H1 (cell line): ENCODE results near the gene RASL10A. TPM values are rescaled to one million over a fixed set of nuclear protein-coding genes. Genes with fewer than 3 reads are reported as not detected.

Experiments used
- CTCF ChIA-PET: fragments of 300-600 bp; sonication (Branson Sonifier 250); formaldehyde crosslinking; loops from one replicate; lab custom pipeline; 2021; ENCODE audit not compliant: partially characterized antibody; lab: Charles Lee
- POLR2A ChIA-PET: fragments of 300-600 bp; sonication (Branson Sonifier 250); formaldehyde crosslinking; loops from one replicate; lab custom pipeline; 2021; ENCODE audit warnings: inconsistent platforms; ENCODE audit not compliant: partially characterized antibody; lab: Charles Lee
- DNase-seq, 2 experiments: peaks; one replicate each; pipeline versions ENCODE4 v3.0.0 to v3.0.0-alpha.2; 2010 to 2022; ENCODE audit warnings: low spot score in 2 of 2, low read depth in 1 of 2, mixed read lengths in 1 of 2
- FAIRE-seq: peaks from 2 replicates; lab custom pipeline; 2011; peaks lifted over from hg19 to GRCh38; lab: Jason Lieb, UNC
- H2AFZ ChIP-seq: 2 replicates; pipeline ENCODE4 v1.8.1; 2012; ENCODE audit warnings: low read length, inconsistent platforms
- H2AK5ac ChIP-seq: 2 replicates; pipeline ENCODE4 v1.6.1; 2013; ENCODE audit warnings: low read depth, low read length
- H2BK120ac ChIP-seq: replicated peaks from 2 replicates; pipeline ENCODE3; 2013; ENCODE audit warnings: low read depth, low read length, inconsistent platforms
- H2BK12ac ChIP-seq: 2 replicates; pipeline ENCODE4 v1.6.1; 2013; ENCODE audit warnings: low read depth, low read length
- H2BK15ac ChIP-seq: 2 replicates; pipeline ENCODE4 v1.6.1; 2013; ENCODE audit warnings: low read length
- H2BK20ac ChIP-seq: 2 replicates; pipeline ENCODE4 v1.6.1; 2013; ENCODE audit warnings: low read length
- H2BK5ac ChIP-seq: 2 replicates; pipeline ENCODE4 v1.6.1; 2013; ENCODE audit warnings: low read depth, low read length
- H3K14ac ChIP-seq: 2 replicates; pipeline ENCODE4 v1.6.1; 2013; ENCODE audit warnings: inconsistent platforms; ENCODE audit not compliant: insufficient read length
- H3K18ac ChIP-seq: 2 replicates; pipeline ENCODE4 v1.6.1; 2013; ENCODE audit warnings: low read length; ENCODE audit errors: extremely low read depth
- H3K23ac ChIP-seq: 2 replicates; pipeline ENCODE4 v1.6.1; 2013; ENCODE audit warnings: inconsistent platforms; ENCODE audit not compliant: insufficient read length
- H3K23me2 ChIP-seq: 2 replicates; pipeline ENCODE4 v1.6.1; 2013; ENCODE audit warnings: low read depth, low read length
- H3K27ac ChIP-seq: 2 replicates; pipeline ENCODE4 v1.6.1; 2011; ENCODE audit warnings: low read depth, low read length, inconsistent platforms
- H3K27me3 ChIP-seq, 4 experiments: replicated peaks in 1 of 4; 1 replicate in 1 of 4; 2 replicates in 3 of 4; pipeline versions ENCODE4 v1.6.1 to v1.8.1; 2011 to 2013; ENCODE audit warnings: low read length in 3 of 4, mild to moderate bottlenecking in 3 of 4, inconsistent platforms in 2 of 4, mixed read lengths in 2 of 4, moderate library complexity in 1 of 4; ENCODE audit not compliant: control insufficient read depth in 3 of 4, insufficient read depth in 3 of 4; ENCODE audit errors: extremely low read depth in 1 of 4
- H3K36me3 ChIP-seq, 4 experiments: 2 replicates each; pipeline versions ENCODE4 v1.6.1 to v1.8.1; 2011 to 2013; ENCODE audit warnings: mild to moderate bottlenecking in 4 of 4, low read length in 3 of 4, moderate library complexity in 2 of 4, control low read depth in 1 of 4, inconsistent platforms in 1 of 4; ENCODE audit not compliant: insufficient read depth in 4 of 4, control insufficient read depth in 2 of 4
- H3K4ac ChIP-seq: replicated peaks from 2 replicates; pipeline ENCODE3; 2013; ENCODE audit warnings: low read length, low read depth, mixed read lengths, inconsistent platforms; ENCODE audit not compliant: insufficient read length
- H3K4me1 ChIP-seq, 4 experiments: replicated peaks in 1 of 4; 1 replicate in 1 of 4; 2 replicates in 3 of 4; pipeline versions ENCODE4 v1.6.1 to v1.8.1; 2011 to 2013; ENCODE audit warnings: low read length in 3 of 4, inconsistent platforms in 2 of 4, mixed read lengths in 1 of 4; ENCODE audit not compliant: insufficient read depth in 4 of 4, control insufficient read depth in 3 of 4
- H3K4me2 ChIP-seq, 2 experiments: 2 replicates each; pipeline versions ENCODE4 v1.6.1 to v1.8.1; 2011 to 2013; ENCODE audit warnings: low read depth in 2 of 2, low read length in 2 of 2, control low read depth in 1 of 2, inconsistent platforms in 1 of 2, mild to moderate bottlenecking in 1 of 2; ENCODE audit not compliant: insufficient read depth in 1 of 2
- H3K4me3 ChIP-seq, 4 experiments: fragments of 200-600, 300-600 bp in 1 of 4; sonication (generic), shearing (Covaris generic), sonication (Bioruptor Twin) in 1 of 4; 2 replicates each; pipeline versions ENCODE4 v1.5.1 to v1.8.1; 2011 to 2016; ENCODE audit warnings: low read length in 4 of 4, low read depth in 3 of 4, control low read depth in 2 of 4, inconsistent platforms in 2 of 4, mild to moderate bottlenecking in 2 of 4, mixed read lengths in 1 of 4, moderate library complexity in 1 of 4; ENCODE audit not compliant: insufficient read depth in 2 of 4; ENCODE audit errors: extremely low read depth in 1 of 4
- H3K56ac ChIP-seq: replicated peaks from 2 replicates; pipeline ENCODE3; 2013; ENCODE audit warnings: low read depth, mild to moderate bottlenecking, mixed read lengths, low read length, inconsistent platforms; ENCODE audit not compliant: insufficient read length
- H3K79me1 ChIP-seq: 2 replicates; pipeline ENCODE4 v1.6.1; 2013; ENCODE audit warnings: low read depth, low read length, control low read depth
- H3K79me2 ChIP-seq, 2 experiments: 2 replicates each; pipeline versions ENCODE4 v1.6.1 to v1.8.1; 2012 to 2013; ENCODE audit warnings: low read length in 2 of 2, mild to moderate bottlenecking in 2 of 2, inconsistent platforms in 1 of 2; ENCODE audit not compliant: insufficient read depth in 2 of 2, control insufficient read depth in 1 of 2
- H3K9ac ChIP-seq, 4 experiments: replicated peaks in 1 of 4; 1 replicate in 1 of 4; 2 replicates in 3 of 4; pipeline versions ENCODE4 v1.6.1 to v1.8.1; 2011 to 2013; ENCODE audit warnings: low read depth in 3 of 4, low read length in 3 of 4, control low read depth in 2 of 4, mild to moderate bottlenecking in 2 of 4, moderate library complexity in 2 of 4, inconsistent platforms in 1 of 4; ENCODE audit errors: extremely low read depth in 1 of 4
- H3K9me3 ChIP-seq, 2 experiments: 2 replicates each; pipeline versions ENCODE4 v1.6.1 to v1.8.1; 2012 to 2013; ENCODE audit warnings: mild to moderate bottlenecking in 2 of 2, moderate library complexity in 2 of 2, control low read depth in 1 of 2, inconsistent platforms in 1 of 2, low read depth in 1 of 2, low read length in 1 of 2, mixed read lengths in 1 of 2; ENCODE audit not compliant: insufficient read depth in 2 of 2
- H4K20me1 ChIP-seq, 2 experiments: replicated peaks in 1 of 2; 2 replicates each; pipeline versions ENCODE3 to v1.8.1; 2011 to 2013; ENCODE audit warnings: inconsistent platforms in 2 of 2, low read length in 2 of 2, mild to moderate bottlenecking in 1 of 2; ENCODE audit not compliant: insufficient read depth in 2 of 2, control insufficient read depth in 1 of 2
- H4K5ac ChIP-seq: 2 replicates; pipeline ENCODE4 v1.6.1; 2013; ENCODE audit warnings: low read length, low read depth, mixed read lengths, inconsistent platforms; ENCODE audit not compliant: insufficient read length
- H4K8ac ChIP-seq: 2 replicates; pipeline ENCODE4 v1.8.0; 2013; ENCODE audit warnings: mild to moderate bottlenecking, moderate library complexity, low read length, inconsistent platforms; ENCODE audit not compliant: insufficient read depth; ENCODE audit errors: extremely low read depth
- H4K91ac ChIP-seq: replicated peaks from 2 replicates; pipeline ENCODE3; 2013; ENCODE audit warnings: low read length, mixed read lengths, inconsistent platforms; ENCODE audit not compliant: insufficient read length
- ATF2 ChIP-seq: IDR thresholded peaks from 2 replicates; pipeline ENCODE4 v1.6.1; 2012; ENCODE audit warnings: low read length, inconsistent platforms
- GTF2F1 ChIP-seq: IDR thresholded peaks from 2 replicates; pipeline ENCODE4 v1.6.1; 2012; ENCODE audit warnings: low read depth, low read length, improper control_type of control experiment, borderline replicate concordance
- JUND ChIP-seq: IDR thresholded peaks from 2 replicates; pipeline ENCODE4 v1.6.1; 2011; ENCODE audit warnings: mild to moderate bottlenecking, improper control_type of control experiment, low read length
- KDM5A ChIP-seq: fragments of 200-600 bp; IDR thresholded peaks from 2 replicates; pipeline ENCODE4 v1.7.1; 2012; ENCODE audit warnings: mild to moderate bottlenecking, low read length, inconsistent platforms, mixed read lengths
- POLR2A ChIP-seq, 2 experiments: IDR thresholded peaks; 1 replicate in 1 of 2; 2 replicates in 1 of 2; pipeline ENCODE4 v1.6.1; 2011; ENCODE audit warnings: low read depth in 2 of 2, low read length in 2 of 2, mild to moderate bottlenecking in 2 of 2; ENCODE audit errors: control extremely low read depth in 1 of 2
- POU5F1 ChIP-seq: IDR thresholded peaks from 2 replicates; pipeline ENCODE4 v1.6.1; 2011; ENCODE audit warnings: low read depth, mild to moderate bottlenecking, low read length, moderate library complexity
- RNF2 ChIP-seq: fragments of 200-900, 300-1000 bp; sonication (generic); IDR thresholded peaks from 2 replicates; pipeline ENCODE4 v1.7.1; 2016; ENCODE audit warnings: borderline replicate concordance, low read depth, mild to moderate bottlenecking, antibody characterized with exemption, low read length; ENCODE audit not compliant: poor library complexity, severe bottlenecking; ENCODE audit errors: missing control alignments
- SIX5 ChIP-seq: IDR thresholded peaks from 2 replicates; pipeline ENCODE4 v1.6.1; 2011; ENCODE audit warnings: mild to moderate bottlenecking, low read depth, low read length
- SP1 ChIP-seq: IDR thresholded peaks from 2 replicates; pipeline ENCODE4 v1.6.1; 2011; ENCODE audit warnings: low read depth, low read length
- SUZ12 ChIP-seq: fragments of 200-600 bp; sonication (generic); IDR thresholded peaks from 2 replicates; pipeline ENCODE4 v1.6.1; 2012; ENCODE audit warnings: mild to moderate bottlenecking, inconsistent platforms, low read length, moderate library complexity, mixed read lengths
- TCF12 ChIP-seq: IDR thresholded peaks from 2 replicates; pipeline ENCODE4 v1.6.1; 2011; ENCODE audit warnings: low read depth, mild to moderate bottlenecking, low read length
- WGBS, 2 experiments: shearing (Covaris generic) in 1 of 2; methylation state at CpG; one replicate each; pipeline versions ENCODE4 v1.1.6 to v1.1.7; 2013 to 2015; ENCODE audit warnings: low lambda C conversion rate in 2 of 2, mixed read lengths in 2 of 2, inconsistent platforms in 1 of 2, low coverage in 1 of 2, missing lambda C conversion rate in 1 of 2; ENCODE audit not compliant: insufficient replicate concordance in 2 of 2, insufficient coverage in 1 of 2, insufficient read length in 1 of 2; ENCODE audit errors: extremely low coverage in 1 of 2, missing lambda C conversion rate in 1 of 2; 5-methylcytosine and 5-hydroxymethylcytosine counted together
- polyA plus RNA-seq, 7 experiments: library from polyadenylated mRNA; depleted of rRNA in 3 of 7; stranded (reverse) in 5 of 7; unstranded in 2 of 7; fragments of >200 nt in 5 of 7; fragments of 200-250 nt in 2 of 7; gene quantifications; 1 replicate in 5 of 7; 2 replicates in 1 of 7; 4 replicates in 1 of 7; pipeline versions ENCODE4 v1.2.1 to v1.2.3, GENCODE V29; 2011 to 2013; ENCODE audit warnings: missing spikeins in 2 of 7, mixed read lengths in 2 of 7
- total RNA-seq: library from RNA; stranded (reverse); fragmentation: NEBNext Ultra II Directional; extraction: Animal tissue kit (Norgen Biotek cat#: 25700); gene quantifications from 2 replicates; pipeline ENCODE4 v1.2.1, GENCODE V29; 2021

RASL10A gene
- total and polyA plus RNA-seq, 2 of the 8 experiments (the other 6 are each of a cell fraction or from before 2014, with no cell fraction given): 1.1 to 1.5 TPM

DNA sequence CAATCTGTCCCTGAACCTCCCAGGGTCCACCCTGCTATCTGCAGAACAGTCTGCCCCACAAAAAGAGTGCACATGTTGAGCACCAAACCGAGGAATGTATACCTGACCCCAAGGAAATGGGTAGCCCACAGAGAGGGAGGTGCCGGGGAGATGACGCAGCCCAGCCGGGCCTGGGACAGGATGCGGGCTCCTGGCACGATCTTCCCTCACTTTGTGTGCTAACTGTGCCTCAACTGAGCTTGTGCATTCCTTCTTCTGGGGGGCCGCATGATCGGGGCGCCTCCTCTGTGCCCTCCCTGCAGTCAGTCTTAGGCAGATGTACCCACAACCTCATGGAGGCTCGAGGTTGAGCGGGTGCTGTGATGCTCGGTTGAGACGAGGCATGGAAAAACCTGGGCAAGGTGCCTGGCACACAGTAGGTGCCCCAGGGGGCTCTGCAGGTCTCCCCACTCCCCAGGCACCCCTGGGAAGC is 6.7 kb downstream of the RASL10A start:
- FAIRE-seq: no peak
- no peak overlapping the region for H2BK20ac ChIP-seq
- peak overlapping the region; percentile 75; the same call in 1 of the 2 replicates for H2AK5ac ChIP-seq
- no peak overlapping the region for H3K9ac ChIP-seq
- ChIA-PET POLR2A (interaction anchor here (0.9 to 1.7 kb wide), 5 partner anchors 10 to 64 kb away, joined by 3 to 11 read pairs (median 4); no protein-coding TSS in a partner anchor), CTCF (interaction anchor here (0.6 to 0.7 kb wide), 2 partner anchors 15 to 20 kb away, joined by 3 read pairs; no protein-coding TSS in a partner anchor)
- peak overlapping the region; percentile 52; the same call in 1 of the 2 replicates for H2BK5ac ChIP-seq
- H4K8ac ChIP-seq: no peak overlapping the region
- H2BK12ac ChIP-seq: peak overlapping the region; percentile 50; the same call in 1 of the 2 replicates
- H3K4me2 ChIP-seq: no peak overlapping the region; a peak in 1 of 4 replicates
- no peaks in the 10 kb centered on the region for H3K79me2 ChIP-seq
- H3K27me3 ChIP-seq: peaks cover 7 to 18% (median 10%) of the 10 kb centered on the region in 4 experiments
- no peaks in the 10 kb centered on the region for H3K79me1 ChIP-seq
- H2BK15ac ChIP-seq: no peak overlapping the region
- no peak overlapping the region for H2AFZ ChIP-seq
- H2BK120ac ChIP-seq: no peak overlapping the region
- peak in 1 of 2 experiments; percentile 51 for DNase-seq
- peaks cover 6% of the 10 kb centered on the region; the same call in 1 of the 2 replicates for H3K23me2 ChIP-seq
- WGBS, 2 experiments: 88% methylated on average over 11 of the region's 13 CpGs; no CpG with 5 or more reads in 1 of the 2 experiments
- H3K18ac ChIP-seq: no peak overlapping the region; the same call in 1 of the 2 replicates
- H3K9me3 ChIP-seq: peaks cover 3 to 6% of the 10 kb centered on the region in 2 experiments; a peak in 3 of 4 replicates
- H4K5ac ChIP-seq: no peak overlapping the region
- peaks cover 3 to 11% of the 10 kb centered on the region in 2 experiments for H4K20me1 ChIP-seq
- no peak overlapping the region for H3K14ac ChIP-seq
- no peak overlapping the region for H3K27ac ChIP-seq
- no peak overlapping the region for H3K23ac ChIP-seq
- peaks cover 0 to 18% (median 7%) of the 10 kb centered on the region in 4 experiments; a peak in 5 of 7 replicates for H3K4me1 ChIP-seq
- no peak overlapping the region for H4K91ac ChIP-seq
- H3K36me3 ChIP-seq: peaks cover 0 to 6% (median 0%) of the 10 kb centered on the region in 4 experiments; a peak in 1 of 8 replicates
- no peak overlapping the region for H3K4me3 ChIP-seq
- no peak overlapping the region for H3K4ac ChIP-seq
- no peak overlapping the region for H3K56ac ChIP-seq
- no peak for TF ChIP-seq POU5F1
- TF ChIP-seq SUZ12: no peak
- TF ChIP-seq RNF2: no peak
- no peak for TF ChIP-seq GTF2F1
- no peak for TF ChIP-seq KDM5A
- no peak for TF ChIP-seq JUND
- TF ChIP-seq SP1: no peak
- TF ChIP-seq SIX5: no peak
- TF ChIP-seq TCF12: no peak
- TF ChIP-seq ATF2: no peak
- TF ChIP-seq POLR2A (IDR thresholded peaks at IDR 0.05; ENCODE audit: control extremely low read depth in 1 of 2, low read depth in 2 of 2, low read length in 2 of 2): no peak
